Ishikawa (cell line): ENCODE data around the gene S100A2.

Experiments
- CEBPB ChIP-seq: IDR thresholded peaks from 2 replicates; pipeline ENCODE4 v1.6.1; 2012
- CREB1 ChIP-seq: IDR thresholded peaks from 2 replicates; pipeline ENCODE4 v1.6.1; 2012; ENCODE audit warnings: low read depth
- EGR1 ChIP-seq: IDR thresholded peaks from 2 replicates; pipeline ENCODE4 v1.6.1; 2012
- EP300 ChIP-seq: IDR thresholded peaks from 2 replicates; pipeline ENCODE4 v1.6.1; 2012; ENCODE audit warnings: borderline replicate concordance
- FOXM1 ChIP-seq: IDR thresholded peaks from 2 replicates; pipeline ENCODE4 v1.6.1; 2012; ENCODE audit warnings: low read depth, borderline replicate concordance
- MAX ChIP-seq: IDR thresholded peaks from 2 replicates; pipeline ENCODE4 v1.6.1; 2012
- NFIC ChIP-seq: IDR thresholded peaks from 2 replicates; pipeline ENCODE4 v1.6.1; 2012
- RAD21 ChIP-seq: IDR thresholded peaks from 2 replicates; pipeline ENCODE4 v1.6.1; 2012; ENCODE audit warnings: low read depth
- REST ChIP-seq: IDR thresholded peaks from 2 replicates; pipeline ENCODE4 v1.6.1; 2012; ENCODE audit warnings: low read depth, mild to moderate bottlenecking
- TAF1 ChIP-seq: IDR thresholded peaks from 2 replicates; pipeline ENCODE4 v1.6.1; 2012; ENCODE audit warnings: low read depth, mild to moderate bottlenecking
- TCF12 ChIP-seq: IDR thresholded peaks from 2 replicates; pipeline ENCODE4 v1.6.1; 2012; ENCODE audit warnings: low read depth
- TEAD4 ChIP-seq: IDR thresholded peaks from 2 replicates; pipeline ENCODE4 v1.6.1; 2012
- USF1 ChIP-seq: IDR thresholded peaks from 2 replicates; pipeline ENCODE4 v1.6.1; 2012
- YY1 ChIP-seq: IDR thresholded peaks from 2 replicates; pipeline ENCODE4 v1.6.1; 2012; ENCODE audit warnings: low read depth
- ZBTB7A ChIP-seq: IDR thresholded peaks from 2 replicates; pipeline ENCODE4 v1.6.1; 2012; ENCODE audit warnings: low read depth

The S100A2 gene

GRCh38 chr1:153552335-153552734 is 13.3 kb downstream of the S100A2 start:
- TF ChIP-seq EGR1: no peak
- TF ChIP-seq TCF12: no peak
- TF ChIP-seq REST: no peak
- TF ChIP-seq FOXM1: no peak
- no peak for TF ChIP-seq TEAD4
- no peak for TF ChIP-seq YY1
- TF ChIP-seq CREB1: no peak
- TF ChIP-seq RAD21: no peak
- no peak for TF ChIP-seq MAX
- TF ChIP-seq ZBTB7A: no peak

- TF ChIP-seq ZBTB7A: no peak
- no peak for TF ChIP-seq FOXM1
- no peak for TF ChIP-seq EGR1
- TF ChIP-seq NFIC: no peak
- TF ChIP-seq YY1: no peak
- TF ChIP-seq RAD21: no peak
- TF ChIP-seq TEAD4: no peak
- TF ChIP-seq USF1: no peak
Observed at GRCh38 chr1:153550827-153551500, 14.7 kb downstream of the S100A2 start.

GRCh38 chr1:153550398-153550758 is 15.3 kb downstream of the S100A2 start:
- TF ChIP-seq MAX (0 out of 2 replicates have a peak, but pooled peaks have one; percentile 22), TCF12 (no peak), YY1 (no peak)

- TF ChIP-seq FOXM1: no peak
- TF ChIP-seq EP300: no peak
- no peak for TF ChIP-seq EGR1
- no peak for TF ChIP-seq REST
- no peak for TF ChIP-seq USF1
- no peak for TF ChIP-seq MAX
- TF ChIP-seq NFIC: no peak
- no peak for TF ChIP-seq RAD21
- no peak for TF ChIP-seq TEAD4
- TF ChIP-seq TAF1: no peak
- no peak for TF ChIP-seq TCF12
- TF ChIP-seq ZBTB7A: no peak
- no peak for TF ChIP-seq YY1
- TF ChIP-seq CREB1: no peak
Observed at GRCh38 chr1:153549741-153550397, 15.8 kb downstream of the S100A2 start.

GRCh38 chr1:153548722-153549688 is 16.6 kb downstream of the S100A2 start, which contains the start of gene S100A3:
Gene S100A3, minus strand, starts transcription at chr1:153549258. Its CDS starts 773 bp downstream, at chr1:153548485.
- TF ChIP-seq REST: no peak
- no peak for TF ChIP-seq TAF1
- no peak for TF ChIP-seq RAD21
- TF ChIP-seq ZBTB7A: 0 out of 2 replicates have a peak, but pooled peaks have one; percentile 41
- no peak; the same call in 1 of the 2 replicates for TF ChIP-seq TEAD4
- peak; percentile 29; the same call in 1 of the 2 replicates for TF ChIP-seq NFIC
- peak; percentile 34; the same call in 1 of the 2 replicates for TF ChIP-seq EP300
- peak; percentile 55; the same call in 1 of the 2 replicates for TF ChIP-seq TCF12
- no peak for TF ChIP-seq CEBPB
